GM18517 (cell line): ENCODE data around the gene MYL12A.

ENCODE experiments used
- ATAC-seq: cut with Tn5 transposase; IDR thresholded peaks from one replicate; pipeline ENCODE4 v1.9.1; 2021; ENCODE audit warnings: mild to moderate bottlenecking, moderate library complexity; ENCODE audit not compliant: unreplicated experiment

The MYL12A gene

DNA sequence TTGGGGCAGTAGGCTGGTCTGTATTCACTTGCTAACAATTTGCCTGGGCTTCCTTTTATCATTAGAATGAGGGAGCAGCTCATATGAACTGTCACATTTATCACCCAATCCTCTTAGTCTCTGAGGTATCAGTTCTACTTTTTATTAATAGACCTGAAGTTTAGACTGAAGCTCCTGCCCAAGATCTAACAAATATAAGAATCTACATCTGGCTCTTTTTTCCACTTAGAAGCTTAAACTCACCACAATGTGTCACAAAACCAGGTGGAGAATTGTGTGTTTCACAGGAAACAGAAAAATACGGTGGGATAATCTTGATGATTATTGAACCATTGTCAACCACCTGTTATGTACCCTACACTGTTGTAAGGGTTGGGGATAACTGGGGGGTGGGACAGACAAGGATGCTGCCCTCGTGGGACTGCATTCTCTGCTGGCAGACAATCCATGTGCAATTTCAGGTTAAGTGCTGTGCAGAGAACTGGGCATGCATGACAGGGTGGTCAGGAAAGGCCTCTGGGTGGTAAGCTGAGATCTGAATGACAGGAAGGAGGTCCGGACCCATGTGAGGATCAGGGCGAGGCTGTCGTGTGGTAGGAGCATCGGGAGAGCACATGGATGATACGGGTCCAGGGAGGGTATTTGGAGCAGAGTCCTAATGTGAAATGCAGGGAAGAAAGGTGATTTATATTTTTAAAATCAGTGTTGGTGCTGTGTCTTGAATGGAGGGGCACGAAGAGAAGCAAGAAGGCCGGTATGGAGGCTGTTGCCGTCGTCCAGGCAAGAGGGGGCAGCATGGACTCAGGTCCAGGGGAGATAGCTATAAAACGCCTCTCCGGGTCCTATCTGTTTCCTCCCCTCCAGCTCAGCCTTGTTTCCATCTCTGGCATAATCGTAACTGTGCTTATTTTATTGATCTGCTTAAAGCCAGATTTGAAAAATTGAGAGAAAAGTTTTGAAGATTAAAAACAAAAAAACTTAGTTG is 31.9 kb downstream of the MYL12A start:
- peak; percentile 86 for ATAC-seq

- ATAC-seq = peak; percentile 55
These were observed 34.1 kb downstream of the MYL12A start for GRCh38 chr18:3281456-3282400.

GRCh38 chr18:3283253-3283863 is 35.8 kb downstream of the MYL12A start:
- ATAC-seq = no peak

- ATAC-seq = no peak
These were observed 36.3 kb downstream of the MYL12A start for GRCh38 chr18:3283908-3284307.

DNA sequence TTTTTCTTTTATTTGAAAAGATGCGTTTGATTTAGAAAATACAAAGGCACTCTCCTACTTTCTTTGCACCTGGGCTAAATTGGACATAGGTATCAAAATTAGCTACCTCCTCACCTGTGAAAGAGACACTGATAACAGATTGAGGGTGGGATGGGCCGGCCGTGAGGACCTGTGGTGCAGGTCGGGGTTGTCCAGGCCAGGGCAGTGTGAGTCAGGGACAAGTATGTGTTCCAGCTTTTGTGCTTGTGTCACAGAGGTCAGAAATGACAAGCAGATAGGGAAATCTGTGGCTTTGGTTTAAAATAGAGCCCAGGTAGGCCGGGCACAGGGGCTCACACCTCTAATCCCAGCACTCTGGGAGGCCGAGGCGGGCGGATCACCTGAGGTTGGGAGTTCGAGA is 36.9 kb downstream of the MYL12A start:
- ATAC-seq = no peak

DNA sequence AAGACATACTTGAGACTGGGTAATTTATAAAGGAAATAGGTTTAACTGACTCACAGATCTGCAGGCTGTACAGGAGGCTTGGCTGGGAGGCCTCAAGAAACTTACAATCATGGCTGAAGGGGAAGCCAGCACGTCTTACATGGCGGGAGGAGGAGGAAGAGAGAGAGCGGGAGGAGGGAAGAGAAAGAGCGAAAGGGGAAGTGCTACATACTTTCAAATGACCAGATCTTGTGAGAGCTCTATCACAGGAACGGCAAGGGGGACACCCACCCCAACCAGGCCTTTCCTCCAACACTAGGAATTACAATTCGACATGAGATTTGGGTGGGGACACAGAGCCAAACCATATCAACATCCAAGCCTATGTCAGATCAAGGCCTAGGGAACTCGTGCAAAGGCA is 38.6 kb downstream of the MYL12A start:
- no peak for ATAC-seq

DNA sequence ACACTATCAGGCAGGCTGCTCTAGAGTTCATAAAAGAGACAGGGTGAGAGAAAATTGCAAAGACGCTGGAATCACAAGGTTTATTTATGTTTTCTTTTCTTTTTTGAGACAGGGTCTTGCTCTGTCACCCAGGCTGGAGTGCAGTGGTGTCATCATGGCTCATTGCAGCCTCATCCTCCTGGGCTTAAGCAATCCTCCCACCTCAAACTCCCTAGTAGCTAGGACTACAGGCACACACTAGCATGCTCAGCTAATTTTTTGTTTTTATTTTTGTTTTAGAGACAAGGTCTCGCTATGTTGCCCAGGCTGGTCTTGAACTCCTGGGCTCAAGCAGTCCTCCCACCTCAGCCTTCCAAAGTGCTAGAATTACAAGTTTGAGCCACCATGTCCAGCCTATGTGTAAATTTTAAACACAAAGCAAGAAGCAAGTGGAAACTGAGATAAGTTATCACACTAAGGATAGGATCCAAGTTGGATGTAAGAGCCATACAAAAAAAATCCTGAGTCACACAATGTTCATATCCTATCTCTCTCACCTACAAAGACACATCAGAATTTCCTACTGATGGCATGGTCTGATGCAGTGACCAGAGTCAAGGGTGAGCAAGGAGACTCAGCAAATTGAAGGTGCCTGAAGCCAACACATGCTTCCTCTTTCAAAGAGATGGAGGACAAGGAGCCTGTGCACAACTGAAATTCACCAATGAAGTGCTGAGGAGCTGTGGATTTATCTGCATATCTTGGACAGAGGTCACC is 45.8 kb downstream of the MYL12A start:
- ATAC-seq = no peak

GRCh38 chr18:3294435-3295080 is 47.0 kb downstream of the MYL12A start:
- no peak for ATAC-seq

DNA sequence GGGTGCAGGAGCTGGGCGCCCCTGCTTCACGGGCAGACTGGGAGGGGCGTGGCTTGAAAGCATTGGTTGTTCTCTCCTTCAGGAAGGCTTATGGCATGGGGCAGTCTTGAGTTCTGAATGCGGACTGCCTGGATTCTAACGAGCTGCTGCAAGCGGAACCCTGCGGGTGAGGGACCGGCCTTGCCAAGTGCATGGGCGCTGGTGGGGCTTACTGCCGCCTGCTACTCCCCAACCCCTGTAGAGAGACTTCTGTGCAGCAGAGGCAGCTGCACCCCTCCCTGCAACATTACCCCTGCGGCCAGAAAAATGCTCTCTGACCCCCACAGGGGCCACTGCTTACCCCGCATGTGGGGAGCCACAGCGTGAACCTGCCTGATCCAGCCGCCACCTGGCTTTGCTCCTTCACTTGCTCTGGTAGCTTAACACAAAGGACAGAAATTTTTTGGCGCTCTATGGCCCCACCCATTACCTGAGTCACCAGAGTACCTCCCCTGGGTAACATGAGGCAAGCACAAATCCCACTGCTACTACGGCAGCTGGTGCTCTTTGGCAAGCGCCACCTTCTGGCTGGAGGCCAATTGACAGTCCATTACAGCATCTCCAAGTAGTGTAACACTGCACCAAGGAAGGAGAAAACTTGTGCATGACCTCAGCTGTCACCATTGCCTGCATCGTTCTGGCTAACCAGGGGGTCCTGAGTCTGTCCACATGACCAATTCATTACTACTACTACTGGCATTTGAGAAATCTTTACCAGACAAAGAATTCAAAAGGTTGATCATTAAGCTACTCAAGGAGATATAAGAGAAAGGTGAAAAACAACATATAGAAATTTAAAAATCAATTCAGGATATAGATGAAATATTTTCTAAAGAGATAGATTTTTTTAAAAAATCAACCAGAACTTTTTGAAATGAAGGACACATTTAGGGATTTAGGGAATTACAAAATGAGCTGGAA is 49.7 kb downstream of the MYL12A start:
- peak; percentile 100 for ATAC-seq

DNA sequence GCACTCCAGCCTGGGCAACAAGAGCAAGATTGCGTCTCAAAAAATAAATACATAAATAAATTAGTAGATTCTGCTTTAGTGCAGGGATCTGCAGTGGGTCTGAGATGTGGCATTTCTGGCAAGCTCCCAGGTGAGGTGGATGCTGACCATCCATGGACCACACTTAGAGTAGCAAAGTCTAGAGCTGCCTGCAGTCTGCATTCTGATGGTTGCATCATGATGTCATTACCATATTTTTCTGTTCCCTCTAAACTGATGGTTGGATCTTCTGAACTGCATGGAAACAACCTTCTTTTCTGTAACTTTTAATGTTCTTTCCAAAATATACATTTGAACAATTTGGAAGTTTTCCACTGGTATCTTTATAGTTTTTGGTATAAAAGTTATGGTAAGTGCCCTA is 57.2 kb downstream of the MYL12A start:
- no peak for ATAC-seq

- no peak for ATAC-seq
These were observed 57.8 kb downstream of the MYL12A start for GRCh38 chr18:3305354-3305762.
